SKM-1 (cell line): ENCODE results near the gene RRP1.

Source experiments
- DNase-seq: peaks from one replicate; lab custom pipeline; 2025; ENCODE audit not compliant: unreplicated experiment; lab: John Stamatoyannopoulos, UW

The RRP1 gene

DNA sequence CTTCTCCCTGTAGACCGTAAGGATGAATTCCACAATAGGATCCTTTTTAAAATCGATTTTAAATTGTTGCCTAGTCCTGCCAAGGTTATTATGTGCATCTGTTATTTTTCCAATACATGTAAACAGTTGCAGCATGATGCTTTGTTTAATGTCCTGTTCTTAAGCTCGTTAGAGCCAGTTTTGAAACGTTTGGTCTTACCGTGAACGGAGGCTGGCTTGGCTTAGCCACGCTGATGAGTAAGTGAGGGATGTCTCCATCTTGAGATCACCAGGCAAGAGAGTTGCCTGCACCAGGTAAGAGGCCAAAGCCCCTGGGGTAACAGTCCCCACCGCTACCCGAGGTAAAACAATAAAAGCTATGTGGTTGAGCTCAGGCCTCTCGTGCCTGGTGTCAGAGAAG is 30.6 kb upstream of the RRP1 start:
- DNase-seq: no peak

DNA sequence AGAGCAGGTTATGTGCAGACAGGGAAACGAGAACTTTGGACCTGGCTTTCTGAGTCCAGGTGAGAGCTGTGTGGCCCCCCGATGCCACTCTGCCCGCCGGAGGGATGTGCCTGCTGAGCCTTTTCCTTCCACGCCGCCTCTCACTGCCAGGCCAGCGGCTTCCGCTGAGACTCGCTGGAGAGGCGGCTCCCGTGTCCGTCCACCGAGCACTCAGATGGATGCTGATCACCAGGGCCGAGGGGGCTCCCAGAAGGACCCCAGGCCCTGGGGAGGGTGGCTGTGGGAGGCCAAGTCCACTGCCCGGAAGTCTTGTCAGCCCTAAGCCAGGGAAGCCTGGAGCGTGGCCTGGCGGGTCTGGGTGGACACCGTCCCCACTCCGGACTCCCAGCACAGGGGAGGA is 29.7 kb upstream of the RRP1 start:
- no peak for DNase-seq

DNA sequence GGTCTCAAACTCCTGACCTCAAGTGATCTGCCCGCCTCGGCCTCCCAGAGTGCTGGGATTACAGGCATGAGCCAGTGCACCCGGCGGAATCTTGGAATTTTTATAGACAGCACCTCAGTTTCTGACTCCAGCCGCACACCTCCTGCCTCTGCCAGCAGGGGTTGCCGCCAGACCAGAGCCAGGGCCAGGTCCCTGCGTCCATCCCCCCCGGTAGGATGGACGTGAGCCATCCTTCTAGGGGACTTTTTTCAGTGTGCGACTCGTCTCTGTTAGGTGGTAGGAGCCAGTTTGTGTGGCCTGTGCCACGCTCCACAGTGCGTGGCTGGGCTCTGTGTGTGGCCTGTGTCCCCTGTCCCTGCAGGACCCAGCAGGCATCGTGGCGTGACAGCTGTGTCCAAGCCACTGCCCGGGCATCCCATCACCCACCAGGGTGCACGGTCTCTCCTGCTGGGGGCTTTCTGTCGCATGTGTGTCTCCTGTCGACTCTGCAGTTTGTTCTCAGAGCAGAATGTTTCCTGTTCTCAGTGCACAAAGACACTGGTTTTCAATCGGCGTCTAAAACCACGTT is 28.9 kb upstream of the RRP1 start:
- no peak for DNase-seq

DNA sequence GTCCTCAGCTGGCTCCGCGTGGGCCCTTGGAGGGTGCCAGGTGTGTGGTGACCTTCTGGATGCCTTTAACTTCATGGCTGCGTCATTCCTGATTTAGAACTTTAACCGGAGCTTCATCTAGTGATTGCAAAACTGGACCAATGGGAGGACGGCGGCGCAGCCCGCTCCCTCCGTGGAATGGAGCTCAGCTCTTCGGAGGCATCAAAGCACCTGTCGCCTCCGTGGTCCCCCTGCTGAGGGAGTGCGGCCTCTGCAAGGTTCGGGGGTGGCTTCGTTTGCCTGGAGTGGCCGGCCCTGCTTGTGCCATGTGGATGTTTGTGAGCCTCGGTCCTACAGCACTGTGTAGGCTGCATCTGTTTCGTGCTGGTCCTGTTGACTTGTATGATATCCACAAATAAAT is 27.5 kb upstream of the RRP1 start:
- DNase-seq: no peak

DNA sequence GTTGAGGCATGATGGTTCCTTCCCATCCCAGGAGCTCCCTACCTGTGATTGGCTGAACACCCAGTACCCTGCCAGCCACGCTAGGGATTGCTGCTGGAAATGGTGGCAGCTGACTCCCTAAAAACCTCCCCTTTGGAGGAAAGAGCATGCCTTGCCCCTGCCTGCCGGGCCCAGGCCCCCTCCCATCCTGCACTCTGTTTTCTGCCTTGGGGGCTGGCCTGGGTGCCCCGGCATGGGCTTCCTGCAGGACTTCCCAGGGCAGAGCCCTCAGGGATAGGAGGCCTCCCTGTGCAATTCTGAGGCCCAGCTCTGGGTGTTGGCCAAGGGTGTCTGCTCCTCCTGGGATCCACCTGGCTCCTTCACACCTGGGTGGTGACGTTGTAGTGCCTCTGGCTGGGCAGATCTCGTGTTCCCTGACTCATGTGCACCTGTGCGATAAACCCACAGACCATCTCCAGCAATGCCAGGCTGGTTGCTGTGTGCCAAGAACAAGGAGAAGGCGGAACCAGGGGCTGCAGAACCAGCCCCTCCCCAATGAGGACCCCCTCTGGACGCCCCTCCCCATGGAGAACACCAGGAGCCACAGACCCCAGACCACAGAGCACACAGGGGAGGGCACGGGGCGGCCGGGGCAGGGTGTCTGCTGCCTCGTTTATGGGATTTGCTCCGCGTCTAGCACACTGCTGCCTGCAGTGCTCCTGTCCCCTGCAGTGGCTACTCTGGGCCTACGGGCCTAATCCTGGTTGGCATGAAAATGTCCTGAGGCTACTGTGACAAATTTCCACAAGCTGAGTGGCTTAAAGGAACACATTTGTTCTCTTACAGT is 26.9 kb upstream of the RRP1 start:
- DNase-seq: no peak

DNA sequence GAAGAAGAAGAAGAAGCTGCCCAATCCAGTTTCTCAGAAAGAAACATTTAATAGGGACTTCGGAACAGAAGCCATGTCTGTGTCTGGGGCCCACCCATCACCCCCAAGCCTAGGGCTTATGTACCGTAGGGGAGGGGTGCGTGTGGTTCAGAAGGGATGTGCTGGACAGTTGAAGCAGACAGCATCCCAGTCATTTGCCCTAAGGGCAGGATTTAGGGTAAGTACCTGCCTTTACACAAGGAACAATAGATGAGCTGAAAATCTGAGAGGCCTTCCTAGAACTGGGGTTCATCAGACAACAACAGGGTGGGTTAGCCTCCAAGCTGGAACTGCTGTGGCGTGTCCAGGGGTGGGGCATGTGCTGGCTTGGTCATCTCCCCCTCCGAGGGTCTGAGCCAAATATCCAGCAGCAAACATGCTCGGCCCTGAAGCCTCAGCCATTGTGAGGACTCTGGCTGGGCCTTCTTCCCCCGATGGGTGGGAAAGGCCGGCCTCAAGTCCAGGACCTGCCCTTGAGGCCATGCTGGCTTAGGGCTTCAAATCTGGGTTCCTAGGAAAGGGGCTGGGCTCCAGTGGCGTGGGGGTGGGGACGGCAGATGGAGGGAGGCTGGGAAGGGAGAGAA is 25.4 kb upstream of the RRP1 start:
- no peak for DNase-seq

DNA sequence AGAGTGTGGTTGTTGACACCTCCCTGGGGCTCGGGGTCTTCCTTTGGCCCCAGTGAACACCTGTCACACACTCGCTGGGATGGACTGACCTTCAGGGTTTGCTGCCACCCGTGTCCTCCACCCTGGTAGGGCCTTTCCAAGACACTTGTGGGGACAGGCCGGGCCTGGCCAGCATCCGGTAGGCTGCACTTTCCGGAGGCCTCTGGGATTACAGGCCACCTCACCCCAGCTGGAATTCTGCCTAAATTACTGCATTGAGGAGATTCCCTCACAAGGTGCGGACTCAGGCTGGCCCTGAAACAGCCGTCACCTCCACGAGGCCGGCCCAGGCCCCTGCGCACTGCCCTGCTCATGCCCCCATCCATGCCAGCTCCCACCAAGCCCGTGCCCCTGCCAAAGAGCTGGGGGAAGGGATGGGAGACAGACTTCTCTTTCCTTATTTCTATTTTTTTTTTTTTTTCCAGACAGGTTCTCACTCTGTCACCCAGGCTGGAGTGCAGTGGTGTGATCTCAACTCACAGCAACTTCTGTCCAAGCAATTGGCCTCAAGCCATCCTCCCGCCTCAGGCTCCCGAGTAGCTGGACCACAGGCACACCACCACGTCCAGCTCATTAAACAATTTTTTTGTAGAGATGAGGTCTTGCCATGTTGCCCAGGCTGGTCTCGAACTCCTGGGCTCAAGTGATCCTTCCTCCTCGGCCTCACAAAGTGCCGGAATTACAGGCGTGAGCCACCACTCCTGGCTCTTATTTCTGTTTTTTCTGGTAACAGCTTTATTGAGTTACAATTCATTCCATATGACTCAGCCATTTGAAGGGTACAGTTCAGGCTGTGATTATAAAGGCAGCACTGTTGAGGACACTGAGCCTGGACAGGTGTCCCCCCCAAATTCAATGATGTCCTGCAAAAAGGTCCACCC is 24.5 kb upstream of the RRP1 start:
- DNase-seq: no peak

DNA sequence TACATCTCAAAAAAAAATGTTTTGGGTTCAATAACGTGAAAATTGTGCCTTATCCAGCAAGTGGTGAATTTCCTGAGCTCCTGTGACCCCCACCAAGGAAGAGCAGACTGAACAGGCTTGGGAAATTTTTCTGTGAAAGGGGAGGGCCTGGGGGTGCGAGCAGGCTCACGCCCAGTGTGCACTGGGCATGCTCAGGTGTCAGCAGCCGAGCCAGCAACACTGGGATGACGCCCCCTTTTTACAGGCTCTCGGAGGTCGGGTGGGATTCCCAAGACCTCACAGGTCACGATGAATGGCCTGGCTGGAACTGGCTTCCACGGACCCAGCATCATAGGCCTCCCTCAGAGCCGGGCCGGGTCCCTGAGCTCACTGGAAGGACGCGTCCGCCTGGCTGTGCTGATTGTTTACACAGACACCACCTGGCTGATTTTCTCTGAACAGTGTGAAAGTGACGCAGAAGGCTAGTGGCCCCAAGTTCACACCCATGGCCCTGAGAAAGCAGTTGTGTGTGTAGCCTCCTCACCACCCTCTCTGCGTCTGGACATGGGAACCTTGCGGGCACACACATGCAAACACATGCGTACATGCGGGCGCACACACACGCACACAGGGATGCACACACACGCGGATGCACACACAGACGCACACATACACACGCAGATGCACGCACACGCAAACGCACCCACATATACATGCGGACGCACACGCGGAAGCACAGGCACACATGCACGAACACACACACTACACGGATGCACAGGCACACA is 22.5 kb upstream of the RRP1 start:
- no peak for DNase-seq

DNA sequence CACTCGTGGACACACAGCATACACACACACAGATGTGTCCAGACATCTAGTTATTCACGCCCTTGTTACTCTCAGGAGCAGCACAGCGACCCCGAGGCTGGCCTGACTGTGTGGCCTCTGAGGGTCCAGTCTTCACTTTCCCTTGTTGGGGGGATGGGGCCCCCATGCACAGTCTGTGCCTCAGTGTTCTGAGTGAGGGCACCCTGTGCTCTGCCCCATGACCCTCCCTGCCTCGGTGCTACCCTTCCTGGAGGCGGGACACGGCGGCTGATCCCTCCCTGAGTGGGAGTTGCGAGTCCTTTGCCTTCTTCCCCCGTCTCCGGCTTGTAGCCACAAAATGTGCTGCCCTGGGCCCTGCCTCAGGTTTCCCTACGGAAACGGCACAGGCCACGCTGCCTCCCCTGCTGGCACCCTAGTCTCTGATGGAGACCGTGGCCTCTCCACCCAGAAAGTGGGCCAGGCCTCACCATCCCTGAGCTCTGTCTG is 21.8 kb upstream of the RRP1 start:
- DNase-seq: no peak

DNA sequence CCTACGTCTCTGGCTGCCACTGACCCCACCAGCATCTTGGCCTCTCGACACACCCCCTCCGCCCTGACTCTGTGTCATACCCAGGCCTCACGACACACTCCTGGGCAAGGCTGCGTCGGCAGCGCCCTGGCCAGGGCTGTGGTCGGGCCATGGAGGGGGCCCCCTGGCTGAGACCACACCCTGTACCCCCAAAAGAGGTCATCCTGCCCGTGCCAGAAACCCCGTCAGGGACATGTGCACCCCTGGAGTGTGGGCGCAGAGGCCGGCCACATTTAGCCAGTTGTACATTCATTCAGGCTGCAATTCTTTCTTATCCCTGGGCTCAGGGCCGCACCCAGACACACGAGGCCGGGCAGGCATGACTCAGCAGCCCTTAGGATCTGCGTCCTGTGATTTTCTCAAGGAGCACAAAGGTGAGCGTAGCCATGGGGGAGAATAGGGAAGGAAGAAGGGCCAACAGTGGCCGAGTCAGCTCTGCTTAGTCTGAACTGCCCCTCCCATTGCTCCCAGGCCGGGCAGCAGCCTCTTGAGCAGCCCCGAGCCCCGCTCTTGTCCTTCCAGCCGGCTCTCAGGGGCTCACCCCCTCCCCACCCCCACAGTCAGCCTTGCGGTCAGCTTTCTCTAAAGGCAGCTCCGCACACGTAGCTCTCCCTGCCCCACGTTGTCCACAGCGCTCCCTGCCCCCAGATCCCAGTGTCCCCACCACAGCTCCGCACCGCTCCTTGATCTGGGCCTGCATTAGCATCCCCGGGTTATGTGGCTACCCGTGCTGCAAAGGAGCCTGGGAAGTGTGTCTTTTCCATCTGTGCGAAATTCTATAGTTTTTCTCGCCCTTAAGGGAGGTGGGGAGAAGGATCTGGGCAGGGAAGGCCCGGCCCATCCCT is 21.2 kb upstream of the RRP1 start:
- no peak for DNase-seq

DNA sequence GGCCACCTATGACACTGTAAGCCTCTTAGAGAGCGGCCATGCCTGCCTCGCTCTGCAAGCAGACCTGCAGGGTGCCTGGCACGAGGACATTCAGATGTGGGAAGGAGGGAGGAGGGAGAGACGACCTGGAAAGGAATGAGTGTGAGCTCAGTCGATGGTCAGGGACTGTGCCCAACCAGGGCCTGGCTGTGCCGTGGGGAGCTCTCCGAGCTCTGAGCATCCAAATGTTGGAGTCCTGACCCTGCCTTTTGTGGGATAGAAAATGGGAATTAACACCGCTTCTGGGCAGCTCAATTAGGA is 20.6 kb upstream of the RRP1 start:
- DNase-seq: no peak

DNA sequence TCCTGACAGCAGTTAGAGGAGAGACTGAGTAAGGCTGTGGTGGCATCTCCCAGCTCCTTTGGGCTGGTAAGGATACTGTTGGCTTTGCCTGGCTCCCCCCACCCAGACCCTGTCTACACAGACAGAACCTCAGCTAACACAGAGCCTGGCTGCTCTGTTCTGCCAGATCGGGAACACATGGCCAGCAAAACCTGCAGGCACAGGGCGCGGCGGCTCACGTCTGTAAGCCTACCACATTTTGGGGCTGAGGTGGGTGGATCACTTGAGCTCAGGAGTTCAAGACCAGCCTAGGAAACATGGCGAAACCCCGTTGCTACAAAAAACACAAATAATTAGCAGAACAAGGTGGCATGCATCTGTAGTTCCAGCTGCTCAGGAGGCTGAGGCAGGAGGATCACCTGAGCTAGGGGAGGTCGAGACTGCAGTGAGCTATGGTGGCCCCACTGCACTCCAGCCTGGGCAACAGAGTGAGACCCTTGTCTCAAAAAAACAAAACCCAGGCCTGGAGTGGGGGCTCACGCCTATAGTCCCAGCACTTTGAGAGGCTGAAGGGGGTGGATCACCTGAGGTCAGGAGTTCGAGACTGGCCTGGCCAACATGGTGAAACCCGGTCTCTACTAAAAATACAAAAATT is 19.9 kb upstream of the RRP1 start:
- no peak for DNase-seq

DNA sequence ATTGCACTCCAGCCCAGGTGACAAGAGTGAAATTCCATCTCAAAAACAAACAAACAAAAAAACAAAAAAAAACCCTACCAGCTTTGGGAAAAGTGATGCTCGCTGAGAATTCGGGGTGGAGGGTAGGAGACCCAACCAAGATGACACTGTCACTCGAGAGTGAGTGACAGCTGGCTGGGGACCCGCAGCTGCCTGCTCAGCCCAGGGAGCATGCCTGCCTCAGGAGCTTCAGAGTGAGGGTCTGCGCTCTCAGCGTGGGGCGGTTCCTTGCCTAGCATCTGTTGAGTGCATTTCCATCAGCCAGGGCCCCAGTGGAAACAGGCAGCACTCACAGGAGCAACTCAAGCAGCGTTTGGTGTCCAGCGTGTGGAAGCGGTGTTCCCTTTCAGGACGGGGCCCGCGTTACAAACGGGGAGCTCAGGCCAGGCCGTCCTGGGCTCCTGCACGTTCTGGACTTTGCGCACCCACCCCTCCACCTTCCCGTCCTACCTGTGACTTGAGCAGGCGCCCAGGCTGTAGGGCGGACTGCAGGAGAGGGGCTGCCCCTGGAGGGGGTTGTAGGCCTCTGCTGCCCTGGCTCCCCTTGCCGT is 19.2 kb upstream of the RRP1 start:
- DNase-seq: no peak

DNA sequence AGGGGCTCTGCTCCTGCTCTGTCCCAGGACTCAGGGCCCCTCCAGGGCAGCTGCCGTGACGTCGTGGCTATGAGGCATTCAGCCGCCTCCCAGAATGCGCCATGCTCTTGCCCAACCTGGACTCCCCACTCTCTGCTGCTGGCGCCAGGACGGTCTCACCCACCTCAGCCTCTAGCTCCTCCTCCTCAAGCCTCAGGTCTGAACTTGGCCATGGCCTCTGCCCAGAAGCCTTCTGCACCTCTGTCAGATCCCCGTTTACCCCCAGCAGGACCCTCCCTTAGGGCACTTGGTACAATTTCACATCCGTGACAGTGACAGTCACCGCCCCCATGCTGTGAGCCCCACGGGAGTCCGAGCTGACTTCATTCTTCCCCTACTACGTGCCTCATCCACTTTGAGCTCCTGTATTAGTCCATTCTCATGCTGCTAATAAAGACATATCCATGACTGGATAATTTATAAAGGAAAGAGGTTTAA is 18.1 kb upstream of the RRP1 start:
- no peak for DNase-seq

DNA sequence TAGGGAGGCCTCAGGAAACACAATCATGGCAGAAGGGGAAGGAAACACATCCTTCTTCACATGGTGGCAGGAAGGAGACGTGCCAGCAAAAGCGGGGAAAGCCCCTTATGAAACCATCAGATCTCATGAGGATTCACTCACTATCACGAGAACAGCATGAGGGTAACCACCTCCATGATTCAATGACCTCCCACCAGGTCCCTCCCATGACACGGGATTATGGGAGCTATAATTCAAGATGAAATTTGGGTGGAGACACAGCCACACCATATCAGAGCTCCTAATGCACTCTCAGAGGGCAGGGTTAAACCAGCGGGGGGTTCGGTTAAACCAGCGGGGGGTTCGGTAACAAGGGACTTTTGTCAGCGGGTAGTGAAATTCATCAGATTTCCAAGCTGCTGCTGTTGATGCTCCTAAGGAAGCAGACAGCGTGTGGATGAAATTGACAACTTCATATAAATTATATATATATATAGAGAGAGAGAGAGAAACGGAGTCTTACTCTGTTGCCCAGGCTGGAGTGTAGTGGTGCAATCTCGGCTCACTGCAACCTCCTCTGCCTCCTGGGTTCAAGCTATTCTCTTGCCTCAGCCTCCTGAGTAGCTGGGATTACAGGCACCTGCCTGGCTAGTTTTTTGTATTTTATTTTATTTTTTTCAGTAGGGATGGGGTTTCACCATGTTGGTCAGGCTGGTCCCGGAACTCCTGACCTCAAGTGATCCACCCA is 17.5 kb upstream of the RRP1 start:
- DNase-seq: no peak

DNA sequence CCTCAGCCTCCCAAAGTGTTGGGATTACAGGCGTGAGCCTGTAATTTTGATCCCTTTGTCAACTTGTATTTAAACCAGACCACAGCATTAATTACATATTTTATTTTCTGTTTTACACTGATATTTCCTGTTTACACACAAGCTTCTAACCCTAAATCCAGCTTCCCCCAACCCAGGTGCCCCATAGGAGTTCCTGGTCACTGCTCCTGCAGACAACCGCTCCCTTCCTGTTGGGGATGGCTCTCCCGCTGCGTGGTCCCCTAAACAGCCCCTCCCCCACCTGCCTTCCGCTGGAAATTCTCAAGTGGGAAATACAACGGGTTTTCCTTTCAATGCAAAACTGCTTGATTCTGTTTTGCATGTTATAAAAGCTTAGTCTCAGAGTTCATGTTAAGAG is 17.0 kb upstream of the RRP1 start:
- no peak for DNase-seq

DNA sequence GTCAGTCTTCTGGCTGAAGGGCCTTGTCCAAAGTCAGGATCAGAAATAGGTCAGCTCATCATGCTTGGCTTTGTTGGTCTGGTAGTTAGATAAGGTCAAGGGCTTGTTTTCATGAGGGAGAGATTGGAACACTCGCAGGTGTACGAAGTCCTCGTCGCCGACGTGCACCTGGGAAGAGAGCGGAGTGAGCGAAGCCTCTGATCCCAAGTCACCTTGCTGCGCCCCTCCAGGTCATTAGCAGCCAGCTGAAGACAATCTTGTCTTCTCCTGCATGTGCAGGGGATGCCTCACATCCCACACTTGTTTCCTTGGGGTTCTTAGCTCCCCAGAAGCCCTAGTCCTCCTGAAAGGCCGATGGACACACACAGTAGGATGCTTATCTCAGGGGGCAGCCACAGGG is 15.2 kb upstream of the RRP1 start:
- no peak for DNase-seq

DNA sequence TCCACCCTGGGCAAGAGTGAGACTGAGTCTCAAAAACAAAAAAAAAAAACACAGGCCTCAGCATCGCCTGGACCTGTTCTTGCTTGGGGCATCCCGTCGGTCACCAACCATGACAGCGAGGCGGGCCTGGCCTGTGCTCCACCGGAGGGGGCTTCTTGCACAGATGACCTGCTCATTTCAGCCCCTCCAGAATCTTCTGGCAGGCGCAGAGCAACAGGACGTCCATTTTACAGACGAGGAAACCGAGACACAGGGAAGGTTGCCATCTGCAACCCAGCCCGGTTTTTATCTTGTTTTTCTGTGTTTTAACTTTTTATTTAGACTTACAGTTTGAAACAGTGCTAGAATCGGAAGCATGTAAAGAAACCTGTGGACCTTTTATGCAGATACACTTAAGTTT is 14.2 kb upstream of the RRP1 start:
- no peak for DNase-seq
